ENCODE measurements around the gene MEGF8. TPM values are rescaled to one million over a fixed set of nuclear protein-coding genes. Genes with fewer than 3 reads are reported as not detected.
"Not testable (repeated sequence)": the region's sequence is repeated elsewhere in the genome, so short reads cannot be mapped to it uniquely, and the experiment has no call there.

Gene MEGF8
- total RNA-seq, 4 donors from 2014 or later, result 12.5 to 150 (median 35.7) TPM

GRCh38 chr19:42333018-42333417, 7.6 kb downstream of the MEGF8 start:
- Histone ChIP-seq H3K27me3 (no peaks in the 10 kb centered on the region), H3K27ac (no peak overlapping the region), H3K4me3 (replicated peaks in 1 of 3) (no peak overlapping the region), H3K36me3 (peaks cover 4% of the 10 kb centered on the region in 2 donors), H3K9me3 (no peaks in the 10 kb centered on the region), H3K4me1 (no peaks in the 10 kb centered on the region)
- TF ChIP-seq POLR2A (IDR thresholded peaks at IDR 0.05), result no peak
- no peak for TF ChIP-seq CTCF (IDR thresholded peaks at IDR 0.05)
- no peak for DNase-seq
- intact Hi-C loops (cut with DNase I), result no loop called here
- 94% methylated on average over 3 of the region's 3 CpGs; no CpG with 5 or more reads in 1 of the 2 donors for WGBS, 2 donors

- WGBS, 2 donors, result 88 to 91% methylated on average over 14 to 18 of the region's 21 CpGs
- no peak overlapping the region for H3K4me3 ChIP-seq (replicated peaks in 1 of 3)
Measured at GRCh38 chr19:42333975-42334696, 8.7 kb downstream of the MEGF8 start.

DNA sequence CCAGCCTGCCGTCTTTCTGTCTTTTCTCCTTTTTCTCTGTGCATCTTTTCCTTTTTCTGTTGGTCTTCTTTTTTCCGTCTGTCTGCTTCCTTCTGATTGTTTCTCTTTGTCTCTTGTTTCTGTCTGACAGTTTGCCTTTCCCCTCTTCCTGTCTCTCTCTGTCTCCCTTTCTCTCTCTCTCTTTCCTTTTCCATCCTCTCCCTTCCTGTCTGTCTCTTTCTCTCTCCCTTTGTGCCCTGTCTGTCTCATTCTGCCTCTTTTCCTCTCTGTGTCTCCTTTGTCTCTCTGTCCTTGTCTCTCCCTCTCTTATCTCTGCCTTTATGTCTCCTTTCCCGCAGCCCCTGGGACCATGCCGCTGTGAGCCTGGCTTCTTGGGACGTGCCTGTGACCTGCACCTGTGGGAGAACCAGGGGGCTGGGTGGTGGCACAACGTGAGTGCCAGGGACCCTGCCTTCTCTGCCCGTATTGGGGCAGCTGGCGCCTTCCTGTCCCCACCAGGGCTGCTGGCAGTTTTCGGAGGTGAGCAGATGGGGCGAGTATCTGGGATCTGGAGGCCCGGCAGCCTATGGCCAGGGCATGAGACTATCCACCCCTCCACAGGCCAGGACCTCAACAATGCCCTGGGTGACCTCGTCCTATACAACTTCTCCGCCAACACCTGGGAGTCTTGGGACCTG, 9.4 kb downstream of the MEGF8 start:
- Histone ChIP-seq H3K9me3 (no peaks in the 10 kb centered on the region), H3K4me3 (replicated peaks in 1 of 3) (no peak overlapping the region), H3K36me3 (peaks cover 4% of the 10 kb centered on the region in 2 donors), H3K27ac (no peak overlapping the region), H3K4me1 (no peaks in the 10 kb centered on the region), H3K27me3 (no peaks in the 10 kb centered on the region)
- intact Hi-C loops (cut with DNase I), result no loop called here
- no peak for DNase-seq
- TF ChIP-seq POLR2A (IDR thresholded peaks at IDR 0.05) (no peak), CTCF (IDR thresholded peaks at IDR 0.05) (no peak)
- WGBS, 2 donors, result 91 to 92% methylated on average over 13 of the region's 13 CpGs

More at GRCh38 chr19:42333975-42334696, 8.7 kb downstream of the MEGF8 start:
- no peak overlapping the region for H3K27ac ChIP-seq
- no peaks in the 10 kb centered on the region for H3K9me3 ChIP-seq
- no peaks in the 10 kb centered on the region for H3K27me3 ChIP-seq
- no peaks in the 10 kb centered on the region for H3K4me1 ChIP-seq
- intact Hi-C loops (cut with DNase I), result no loop called here
- H3K36me3 ChIP-seq, result peaks cover 4% of the 10 kb centered on the region in 2 donors
- DNase-seq, result no peak
- no peak for TF ChIP-seq CTCF (IDR thresholded peaks at IDR 0.05)
- TF ChIP-seq POLR2A (IDR thresholded peaks at IDR 0.05), result no peak

DNA sequence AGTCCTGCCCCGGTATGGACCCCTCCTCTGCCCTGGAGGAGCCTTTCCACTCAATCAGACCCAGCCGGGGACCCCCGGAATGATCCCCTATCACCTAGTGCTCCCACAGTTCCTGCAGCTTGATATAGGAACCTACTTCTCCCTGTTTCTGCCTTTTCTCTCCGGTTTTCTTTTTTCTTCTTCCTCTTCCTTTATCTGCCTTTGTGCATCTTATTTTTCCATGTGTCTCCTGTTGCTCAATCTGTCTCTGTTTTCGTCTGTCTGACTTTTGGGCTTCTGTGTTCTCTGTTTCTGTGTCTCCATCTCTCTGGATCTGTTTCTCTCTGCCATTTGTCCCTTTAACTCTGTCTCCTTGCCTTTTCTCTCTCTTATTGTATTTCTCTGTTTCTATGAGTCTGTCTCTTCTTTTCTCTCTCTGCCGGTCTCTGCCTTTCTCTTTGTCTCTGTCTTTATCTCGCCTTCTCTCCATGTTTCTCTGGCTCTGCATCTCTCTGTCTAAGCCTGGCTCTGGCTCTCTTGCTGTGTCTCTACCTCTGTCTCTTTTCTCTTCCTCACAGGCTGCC, 10.0 kb downstream of the MEGF8 start:
- Histone ChIP-seq H3K9me3 (no peaks in the 10 kb centered on the region), H3K27me3 (no peaks in the 10 kb centered on the region), H3K27ac (no peak overlapping the region), H3K36me3 (peaks cover 4% of the 10 kb centered on the region in 2 donors), H3K4me3 (replicated peaks in 1 of 3) (no peak overlapping the region), H3K4me1 (no peaks in the 10 kb centered on the region)
- no peak for TF ChIP-seq POLR2A (IDR thresholded peaks at IDR 0.05)
- no peak for TF ChIP-seq CTCF (IDR thresholded peaks at IDR 0.05)
- DNase-seq, result no peak
- WGBS, 2 donors, result 90 to 93% methylated on average over 7 of the region's 7 CpGs
- intact Hi-C loops (cut with DNase I), result no loop called here

DNA sequence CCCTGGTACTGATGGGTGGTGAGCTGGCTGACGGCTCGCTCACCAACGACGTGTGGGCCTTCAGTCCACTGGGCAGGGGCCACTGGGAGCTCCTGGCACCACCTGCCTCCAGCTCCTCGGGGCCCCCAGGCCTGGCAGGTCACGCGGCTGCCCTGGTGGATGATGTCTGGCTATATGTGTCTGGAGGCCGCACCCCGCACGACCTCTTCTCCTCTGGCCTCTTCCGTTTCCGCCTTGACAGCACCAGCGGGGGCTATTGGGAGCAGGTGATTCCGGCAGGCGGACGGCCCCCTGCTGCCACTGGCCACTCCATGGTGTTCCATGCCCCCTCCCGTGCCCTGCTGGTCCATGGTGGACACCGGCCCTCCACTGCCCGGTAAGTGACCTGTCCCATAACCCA, 10.5 kb downstream of the MEGF8 start:
- peaks cover 4% of the 10 kb centered on the region in 2 donors for H3K36me3 ChIP-seq
- no peak overlapping the region for H3K4me3 ChIP-seq (replicated peaks in 1 of 3)
- no peak overlapping the region for H3K27ac ChIP-seq
- DNase-seq, result no peak
- no peaks in the 10 kb centered on the region for H3K27me3 ChIP-seq
- H3K9me3 ChIP-seq, result no peaks in the 10 kb centered on the region
- intact Hi-C loops (cut with DNase I), result no loop called here
- H3K4me1 ChIP-seq, result no peaks in the 10 kb centered on the region
- TF ChIP-seq POLR2A (IDR thresholded peaks at IDR 0.05), result no peak
- no peak for TF ChIP-seq CTCF (IDR thresholded peaks at IDR 0.05)
- 94 to 95% methylated on average over 19 of the region's 19 CpGs for WGBS, 2 donors

DNA sequence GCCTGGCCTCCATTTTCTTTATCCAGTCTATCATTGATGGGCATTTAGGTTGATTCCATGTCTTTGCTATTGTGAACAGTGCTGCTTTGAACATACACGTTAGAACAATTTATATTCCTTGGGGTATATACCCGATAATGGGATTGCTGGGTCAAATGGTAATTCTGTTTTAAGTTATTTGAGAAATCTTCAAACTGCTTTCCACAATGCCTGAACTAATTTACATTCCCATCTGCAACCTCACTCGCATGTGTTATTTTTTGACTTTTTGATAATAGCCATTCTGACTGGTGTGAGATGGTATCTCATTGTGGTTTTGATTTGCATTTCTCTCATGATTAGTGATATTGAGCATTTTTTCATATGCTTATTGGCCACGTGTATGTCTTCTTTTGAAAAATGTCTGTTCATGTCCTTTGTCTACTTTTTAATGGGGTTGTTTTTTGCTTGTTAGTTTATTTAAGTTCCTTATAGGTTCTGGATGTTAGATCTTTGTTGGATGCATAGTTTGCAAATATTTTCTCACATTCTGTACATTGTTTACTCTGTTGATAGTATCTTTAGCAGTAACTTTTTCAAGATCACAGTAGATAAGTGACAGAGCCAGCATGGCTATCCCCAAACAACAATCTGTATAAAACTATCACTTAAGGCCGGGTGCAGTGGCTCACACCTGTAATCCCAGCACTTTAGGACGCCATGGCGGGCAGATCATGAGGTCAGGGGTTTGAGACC, 13.9 kb downstream of the MEGF8 start:
- H3K27ac ChIP-seq; H3K9me3 ChIP-seq; intact Hi-C loops (cut with DNase I); H3K4me3 ChIP-seq (replicated peaks in 1 of 3); DNase-seq; H3K27me3 ChIP-seq; H3K36me3 ChIP-seq; H3K4me1 ChIP-seq: not testable (repeated sequence)
- WGBS, 2 donors, result 92 to 93% methylated on average over 7 of the region's 7 CpGs

DNA sequence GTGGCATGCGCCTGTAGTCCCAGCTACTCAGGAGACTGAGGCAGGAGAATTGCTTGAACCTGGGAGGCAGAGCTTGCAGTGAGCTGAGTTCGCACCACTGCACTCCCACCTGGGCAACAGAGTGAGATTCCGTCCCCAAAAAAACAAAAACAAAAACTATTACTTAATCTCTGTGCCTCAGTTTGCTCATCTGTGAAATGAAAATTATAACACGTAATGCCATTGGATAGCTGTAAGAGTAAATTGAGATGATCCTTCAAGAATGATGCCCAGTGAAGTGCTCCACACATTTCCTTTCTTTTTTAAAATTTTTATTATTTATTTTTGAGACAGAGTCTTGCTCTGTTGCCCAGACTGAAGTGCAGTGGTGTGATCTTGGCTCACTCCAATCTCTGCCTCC, 14.5 kb downstream of the MEGF8 start:
- intact Hi-C loops (cut with DNase I); H3K27ac ChIP-seq; H3K27me3 ChIP-seq; DNase-seq; H3K4me3 ChIP-seq (replicated peaks in 1 of 3); H3K9me3 ChIP-seq; H3K4me1 ChIP-seq: not testable (repeated sequence)
- WGBS, 2 donors, result 95 to 97% methylated on average over 4 of the region's 4 CpGs
- peaks cover 8 to 11% of the 10 kb centered on the region in 2 donors for H3K36me3 ChIP-seq
